OCI-LY1 (cell line): ENCODE data around the gene NSD2.

Experiments
- H2AFZ ChIP-seq: fragments of 200-600 bp; sonication (generic), shearing (Covaris generic); 2 replicates; pipeline ENCODE4 v1.6.0; 2014; ENCODE audit warnings: antibody characterized with exemption, mild to moderate bottlenecking, low read length
- H3F3A ChIP-seq: fragments of 200-600 bp; sonication (generic), shearing (Covaris generic); 2 replicates; pipeline ENCODE4 v1.6.0; 2014; ENCODE audit warnings: mild to moderate bottlenecking, antibody characterized with exemption, low read length, moderate library complexity; ENCODE audit not compliant: insufficient read depth
- H3K27ac ChIP-seq: fragments of 200-600 bp; sonication (generic); 2 replicates; pipeline ENCODE4 v1.5.1; 2014; ENCODE audit warnings: low read length, mixed run types, mild to moderate bottlenecking, low read depth; ENCODE audit not compliant: poor library complexity, severe bottlenecking
- H3K27me3 ChIP-seq: fragments of 200-600 bp; sonication (generic); 2 replicates; pipeline ENCODE4 v1.6.0; 2014; ENCODE audit warnings: antibody characterized with exemption, mild to moderate bottlenecking, low read length, moderate library complexity; ENCODE audit not compliant: insufficient read depth
- H3K36me3 ChIP-seq: fragments of 200-600 bp; sonication (generic); 2 replicates; pipeline ENCODE4 v1.6.1; 2014; ENCODE audit warnings: mild to moderate bottlenecking, antibody characterized with exemption, low read length, moderate library complexity, mixed read lengths; ENCODE audit not compliant: insufficient read depth
- H3K4me1 ChIP-seq: fragments of 200-600 bp; sonication (generic); 2 replicates; pipeline ENCODE4 v1.5.1; 2014; ENCODE audit warnings: mild to moderate bottlenecking, low read length, moderate library complexity; ENCODE audit not compliant: insufficient read depth, severe bottlenecking
- H3K4me2 ChIP-seq: fragments of 200-600 bp; sonication (generic), shearing (Covaris generic); 2 replicates; pipeline ENCODE4 v1.6.1; 2014; ENCODE audit warnings: low read length
- H3K4me3 ChIP-seq: fragments of 200-600 bp; sonication (generic); 2 replicates; pipeline ENCODE4 v1.5.1; 2014; ENCODE audit warnings: low read length, low read depth, mild to moderate bottlenecking, mixed read lengths; ENCODE audit not compliant: poor library complexity, severe bottlenecking
- H3K79me2 ChIP-seq: fragments of 200-600 bp; shearing (Covaris generic); 2 replicates; pipeline ENCODE4 v1.6.1; 2016; ENCODE audit warnings: mixed run types, low read length, mixed read lengths; ENCODE audit not compliant: insufficient read depth
- H3K9ac ChIP-seq: fragments of 200-600 bp; sonication (generic), shearing (Covaris generic); 2 replicates; pipeline ENCODE4 v1.6.1; 2014; ENCODE audit warnings: mild to moderate bottlenecking, low read length, mixed read lengths
- H3K9me2 ChIP-seq: fragments of 200-600 bp; sonication (generic), shearing (Covaris generic); 2 replicates; pipeline ENCODE4 v1.6.1; 2014; ENCODE audit warnings: low read depth, mild to moderate bottlenecking, low read length, mixed read lengths
- H3K9me3 ChIP-seq: fragments of 200-600 bp; shearing (Covaris generic); 2 replicates; pipeline ENCODE4 v1.6.1; 2014; ENCODE audit warnings: low read length, mixed read lengths
- H4K20me1 ChIP-seq: fragments of 200-600 bp; sonication (generic), shearing (Covaris generic); 2 replicates; pipeline ENCODE4 v1.6.0; 2016; ENCODE audit warnings: mild to moderate bottlenecking, low read length; ENCODE audit not compliant: insufficient read depth
- CTCF ChIP-seq: fragments of 200-600 bp; sonication (generic), shearing (Covaris generic); IDR thresholded peaks from 2 replicates; pipeline ENCODE4 v1.5.1; 2017; ENCODE audit warnings: mild to moderate bottlenecking, antibody characterized with exemption, low read length, moderate library complexity, mixed read lengths
- EZH2 ChIP-seq: fragments of 200-600 bp; sonication (generic), shearing (Covaris generic); IDR thresholded peaks from 2 replicates; pipeline ENCODE4 v1.8.0; 2017; ENCODE audit warnings: borderline replicate concordance, mixed run types, mild to moderate bottlenecking, antibody characterized with exemption, low read length, moderate library complexity, mixed read lengths

The NSD2 gene

GRCh38 chr4:2008921-2009650 is 137.9 kb downstream of the NSD2 start, which contains the start of gene NELFA:
NELFA (minus strand) TSS chr4:2008974; CDS start chr4:2008959, 15 bp downstream.
- peak within 1 kb of the TSS; percentile 56 for H3K27ac ChIP-seq
- peak within 1 kb of the TSS; percentile 81 for H3K4me3 ChIP-seq
- H3F3A ChIP-seq: no peaks in the 10 kb centered on the region
- no peaks in the 10 kb centered on the region for H3K9me3 ChIP-seq
- H3K9me2 ChIP-seq: no peaks in the 10 kb centered on the region
- no peak for TF ChIP-seq CTCF
- no peak for TF ChIP-seq EZH2
- H2AFZ ChIP-seq: no peak within 1 kb of the TSS
- H3K4me1 ChIP-seq: peaks cover 17% of the 10 kb centered on the region
- H4K20me1 ChIP-seq: no peaks in the 10 kb centered on the region
- H3K36me3 ChIP-seq: peaks cover 15% of the 10 kb centered on the region
- H3K9ac ChIP-seq: peak within 1 kb of the TSS; percentile 77
- peak within 1 kb of the TSS; percentile 80 for H3K4me2 ChIP-seq
- H3K27me3 ChIP-seq: no peaks in the 10 kb centered on the region
- peaks cover 30% of the 10 kb centered on the region for H3K79me2 ChIP-seq

- H3F3A ChIP-seq: no peaks in the 10 kb centered on the region
- peak overlapping the region; percentile 77 for H3K4me2 ChIP-seq
- H3K4me3 ChIP-seq: peak overlapping the region; percentile 81
- no peak overlapping the region for H3K27ac ChIP-seq
- H3K4me1 ChIP-seq: peaks cover 17% of the 10 kb centered on the region
- H2AFZ ChIP-seq: no peak overlapping the region
- peak overlapping the region; percentile 77 for H3K9ac ChIP-seq
- H3K36me3 ChIP-seq: peaks cover 11% of the 10 kb centered on the region; the same call in 1 of the 2 replicates
- no peak for TF ChIP-seq EZH2
- no peak for TF ChIP-seq CTCF
- no peaks in the 10 kb centered on the region for H3K9me2 ChIP-seq
- no peaks in the 10 kb centered on the region for H3K9me3 ChIP-seq
- no peaks in the 10 kb centered on the region for H4K20me1 ChIP-seq
- peaks cover 28% of the 10 kb centered on the region for H3K79me2 ChIP-seq
- H3K27me3 ChIP-seq: no peaks in the 10 kb centered on the region
These were observed 138.5 kb downstream of the NSD2 start for GRCh38 chr4:2009651-2010233.

DNA sequence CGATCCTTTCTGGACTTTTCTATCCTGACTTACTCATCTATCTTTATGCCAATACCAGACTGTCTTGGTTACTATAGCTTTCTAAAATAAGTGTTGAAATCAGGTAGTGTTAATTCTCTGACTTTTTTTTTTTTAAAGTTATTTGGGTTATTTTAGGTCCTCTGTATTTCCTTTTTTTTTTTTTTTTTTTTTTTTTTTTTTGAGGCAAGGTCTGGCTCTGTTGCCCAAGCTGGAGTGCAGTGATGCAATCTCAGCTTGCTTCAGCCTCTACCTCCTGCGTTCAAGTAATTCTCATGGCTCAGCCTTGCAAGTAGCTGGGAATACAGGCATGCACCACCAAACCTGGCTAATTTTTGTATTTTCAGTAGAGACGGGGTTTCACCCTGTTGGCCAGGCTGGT is 140.4 kb downstream of the NSD2 start:
- Histone ChIP-seq H2AFZ (no peak overlapping the region), H3K4me2 (no peak overlapping the region), H3K27me3 (no peaks in the 10 kb centered on the region), H3K9me2 (no peaks in the 10 kb centered on the region), H3F3A (no peaks in the 10 kb centered on the region), H3K4me1 (peaks cover 17% of the 10 kb centered on the region), H3K36me3 (no peaks in the 10 kb centered on the region), H4K20me1 (no peaks in the 10 kb centered on the region), H3K9me3 (no peaks in the 10 kb centered on the region), H3K4me3 (no peak overlapping the region), H3K9ac (no peak overlapping the region), H3K27ac (no peak overlapping the region), H3K79me2 (peaks cover 15% of the 10 kb centered on the region)
- TF ChIP-seq EZH2: no peak
- no peak for TF ChIP-seq CTCF
